Transverse colon (tissue), 3 donors: ENCODE results near the gene EPB41L1.

Experiments used
- CTCF ChIP-seq, 5 experiments: fragments of 200-600 bp in 3 of 5; fragments of 450-650 bp in 2 of 5; sonication (generic) in 3 of 5; IDR thresholded peaks; 1 replicate in 2 of 5; 2 replicates in 3 of 5; pipeline ENCODE4 v1.5.1; 2016 to 2017; ENCODE audit warnings: antibody characterized with exemption in 5 of 5, inconsistent platforms in 3 of 5, mild to moderate bottlenecking in 2 of 5, moderate library complexity in 1 of 5
- POLR2A ChIP-seq: fragments of 450-650 bp; IDR thresholded peaks from one replicate; pipeline ENCODE4 v1.6.1; 2016; ENCODE audit warnings: antibody characterized with exemption, mild to moderate bottlenecking, moderate library complexity

DNA sequence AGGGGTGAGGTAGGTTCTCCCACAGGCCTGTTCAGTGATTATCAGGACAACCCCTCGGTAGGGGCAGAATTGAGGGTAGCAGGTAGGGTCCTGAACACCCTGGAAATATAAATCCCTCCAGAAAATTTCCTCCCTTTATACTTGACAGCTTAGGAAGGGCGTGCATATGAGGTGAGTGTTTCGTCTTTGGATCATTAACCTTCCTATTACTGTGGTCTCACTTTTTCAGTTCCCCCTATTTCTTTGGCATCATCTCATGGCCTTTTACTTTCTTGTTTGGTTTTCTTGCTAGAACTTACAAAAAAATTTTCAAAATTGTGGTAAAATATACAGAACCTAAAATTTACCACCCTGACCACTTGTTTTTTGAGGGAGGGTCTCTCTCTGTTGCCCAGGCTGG, 18.7 kb upstream of the EPB41L1 start:
- no peak for TF ChIP-seq CTCF (IDR thresholded peaks at IDR 0.05)
- TF ChIP-seq POLR2A: no peak
